Measurements from ENCODE around the gene CLIC4. TPM values are rescaled to one million over a fixed set of nuclear protein-coding genes. Genes with fewer than 3 reads are reported as not detected.

The CLIC4 gene
- total RNA-seq, 1 donor from 2014 or later, result 353 TPM

GRCh38 chr1:24770881-24771280 lies 25.6 kb downstream of the CLIC4 start:
- TF ChIP-seq EZH2 (IDR thresholded peaks at IDR 0.05; ENCODE audit: insufficient read depth, low read length), result no peak
- TF ChIP-seq CTCF (IDR thresholded peaks at IDR 0.05; ENCODE audit: insufficient read depth, low read depth, low read length), result no peak
- Histone ChIP-seq H2AFZ (ENCODE audit: low read depth, low read length) (no peak overlapping the region), H3K4me3 (ENCODE audit: insufficient read depth, low read depth, low read length) (no peak overlapping the region), H4K20me1 (ENCODE audit: insufficient read depth, low read length) (peaks cover 12% of the 10 kb centered on the region), H3K27me3 (ENCODE audit: insufficient read depth, low read length) (no peaks in the 10 kb centered on the region), H3K27ac (ENCODE audit: low read depth, low read length) (peak overlapping the region; percentile 92), H3K9ac (ENCODE audit: low read length) (peak overlapping the region; percentile 81), H3K36me3 (ENCODE audit: insufficient read depth, low read length) (peaks cover 4% of the 10 kb centered on the region), H3K4me1 (ENCODE audit: insufficient read depth, low read length) (peaks cover 32% of the 10 kb centered on the region), H3K9me3 (ENCODE audit: insufficient read depth, low read depth, low read length) (no peaks in the 10 kb centered on the region), H3K4me2 (ENCODE audit: low read length) (peak overlapping the region; percentile 72), H3K79me2 (ENCODE audit: insufficient read depth, low read length) (peaks cover 96% of the 10 kb centered on the region)
- H3K4me3 Mint-ChIP-seq (ENCODE audit: unreplicated experiment), result no peak overlapping the region
- peak overlapping the region; percentile 99 for H3K27ac Mint-ChIP-seq (ENCODE audit: unreplicated experiment)
- no peaks in the 10 kb centered on the region for H3K27me3 Mint-ChIP-seq (ENCODE audit: low read depth, unreplicated experiment)
- FAIRE-seq (peak; percentile 81), DNase-seq (ENCODE audit: low read depth) (no peak)
- no peaks in the 10 kb centered on the region for H3K9me3 Mint-ChIP-seq (ENCODE audit: unreplicated experiment)
- peaks cover 34% of the 10 kb centered on the region for H3K4me1 Mint-ChIP-seq (ENCODE audit: low read depth, unreplicated experiment)
- H3K36me3 Mint-ChIP-seq (ENCODE audit: low read depth, unreplicated experiment), result peaks cover 10% of the 10 kb centered on the region

GRCh38 chr1:24771574-24771973 lies 26.3 kb downstream of the CLIC4 start:
- H3K36me3 Mint-ChIP-seq (ENCODE audit: low read depth, unreplicated experiment), result peaks cover 10% of the 10 kb centered on the region
- Histone ChIP-seq H3K27me3 (ENCODE audit: insufficient read depth, low read length) (no peaks in the 10 kb centered on the region), H3K9ac (ENCODE audit: low read length) (no peak overlapping the region), H2AFZ (ENCODE audit: low read depth, low read length) (no peak overlapping the region), H3K27ac (ENCODE audit: low read depth, low read length) (peak overlapping the region; percentile 92), H3K4me3 (ENCODE audit: insufficient read depth, low read depth, low read length) (no peak overlapping the region), H3K4me1 (ENCODE audit: insufficient read depth, low read length) (peaks cover 33% of the 10 kb centered on the region), H4K20me1 (ENCODE audit: insufficient read depth, low read length) (peaks cover 18% of the 10 kb centered on the region), H3K4me2 (ENCODE audit: low read length) (no peak overlapping the region), H3K36me3 (ENCODE audit: insufficient read depth, low read length) (peaks cover 4% of the 10 kb centered on the region), H3K79me2 (ENCODE audit: insufficient read depth, low read length) (peaks cover 96% of the 10 kb centered on the region), H3K9me3 (ENCODE audit: insufficient read depth, low read depth, low read length) (no peaks in the 10 kb centered on the region)
- FAIRE-seq, result no peak
- H3K4me1 Mint-ChIP-seq (ENCODE audit: low read depth, unreplicated experiment), result peaks cover 34% of the 10 kb centered on the region
- no peak overlapping the region for H3K27ac Mint-ChIP-seq (ENCODE audit: unreplicated experiment)
- TF ChIP-seq CTCF (IDR thresholded peaks at IDR 0.05; ENCODE audit: insufficient read depth, low read depth, low read length) (no peak), EZH2 (IDR thresholded peaks at IDR 0.05; ENCODE audit: insufficient read depth, low read length) (no peak)
- H3K4me3 Mint-ChIP-seq (ENCODE audit: unreplicated experiment), result no peak overlapping the region
- no peaks in the 10 kb centered on the region for H3K9me3 Mint-ChIP-seq (ENCODE audit: unreplicated experiment)
- DNase-seq (ENCODE audit: low read depth), result no peak
- no peaks in the 10 kb centered on the region for H3K27me3 Mint-ChIP-seq (ENCODE audit: low read depth, unreplicated experiment)

GRCh38 chr1:24773618-24774017 lies 28.4 kb downstream of the CLIC4 start:
- Histone ChIP-seq H3K9me3 (ENCODE audit: insufficient read depth, low read depth, low read length) (no peaks in the 10 kb centered on the region), H3K36me3 (ENCODE audit: insufficient read depth, low read length) (no peaks in the 10 kb centered on the region), H3K79me2 (ENCODE audit: insufficient read depth, low read length) (peaks cover 97% of the 10 kb centered on the region), H3K4me2 (ENCODE audit: low read length) (no peak overlapping the region), H3K4me1 (ENCODE audit: insufficient read depth, low read length) (peaks cover 33% of the 10 kb centered on the region), H4K20me1 (ENCODE audit: insufficient read depth, low read length) (peaks cover 38% of the 10 kb centered on the region), H2AFZ (ENCODE audit: low read depth, low read length) (no peak overlapping the region), H3K27ac (ENCODE audit: low read depth, low read length) (no peak overlapping the region), H3K27me3 (ENCODE audit: insufficient read depth, low read length) (no peaks in the 10 kb centered on the region), H3K9ac (ENCODE audit: low read length) (no peak overlapping the region), H3K4me3 (ENCODE audit: insufficient read depth, low read depth, low read length) (no peak overlapping the region)
- H3K4me1 Mint-ChIP-seq (ENCODE audit: low read depth, unreplicated experiment), result peaks cover 39% of the 10 kb centered on the region
- no peaks in the 10 kb centered on the region for H3K27me3 Mint-ChIP-seq (ENCODE audit: low read depth, unreplicated experiment)
- H3K36me3 Mint-ChIP-seq (ENCODE audit: low read depth, unreplicated experiment), result peaks cover 10% of the 10 kb centered on the region
- DNase-seq (ENCODE audit: low read depth) (no peak), FAIRE-seq (no peak)
- H3K9me3 Mint-ChIP-seq (ENCODE audit: unreplicated experiment), result no peaks in the 10 kb centered on the region
- no peak for TF ChIP-seq EZH2 (IDR thresholded peaks at IDR 0.05; ENCODE audit: insufficient read depth, low read length)
- no peak for TF ChIP-seq CTCF (IDR thresholded peaks at IDR 0.05; ENCODE audit: insufficient read depth, low read depth, low read length)
- no peak overlapping the region for H3K4me3 Mint-ChIP-seq (ENCODE audit: unreplicated experiment)
- H3K27ac Mint-ChIP-seq (ENCODE audit: unreplicated experiment), result no peak overlapping the region

All from astrocyte (in vitro differentiated cells and primary cell).